GM12878 (cell line): ENCODE data around the gene STX1B.

ENCODE experiments used
- CEBPZ ChIP-seq: fragments of 150-350 bp; IDR thresholded peaks from 2 replicates; pipeline ENCODE4 v1.6.1; 2016; ENCODE audit warnings: low read depth, low read length
- MXI1 ChIP-seq: fragments of 150-350 bp; IDR thresholded peaks from 2 replicates; pipeline ENCODE4 v1.6.1; 2011; ENCODE audit warnings: low read depth, mild to moderate bottlenecking, inconsistent platforms, low read length, improper control_type of control experiment
- NR2C2 ChIP-seq: IDR thresholded peaks from 2 replicates; pipeline ENCODE4 v1.6.1; 2011; ENCODE audit warnings: borderline replicate concordance, low read depth; ENCODE audit not compliant: control insufficient read depth, insufficient read length
- POLR2A ChIP-seq: IDR thresholded peaks from 2 replicates; pipeline ENCODE4 v1.6.1; 2011; ENCODE audit warnings: low read depth, mild to moderate bottlenecking, low read length
- REST ChIP-seq: IDR thresholded peaks from 2 replicates; pipeline ENCODE4 v1.6.1; 2012; ENCODE audit warnings: mild to moderate bottlenecking, low read depth, low read length
- SMC3 ChIP-seq: IDR thresholded peaks from 2 replicates; pipeline ENCODE4 v1.6.1; 2011; ENCODE audit warnings: low read length, improper control_type of control experiment, borderline replicate concordance
- SREBF2 ChIP-seq: IDR thresholded peaks from 2 replicates; pipeline ENCODE4 v1.6.1; 2012; ENCODE audit warnings: mild to moderate bottlenecking, low read length
- TARDBP ChIP-seq: IDR thresholded peaks from 2 replicates; pipeline ENCODE4 v1.6.1; 2016; ENCODE audit warnings: borderline replicate concordance
- ZBTB4 ChIP-seq: fragments of 450-650 bp; formaldehyde crosslinking; IDR thresholded peaks from 2 replicates; pipeline ENCODE4 v1.4.0; 2022; ENCODE audit warnings: mild to moderate bottlenecking, moderate library complexity

- TF ChIP-seq SREBF2 = no peak
- TF ChIP-seq ZBTB4 (CRISPR knock-in tag) = no peak
- no peak for TF ChIP-seq CEBPZ
- no peak for TF ChIP-seq REST
- TF ChIP-seq MXI1 = no peak
- TF ChIP-seq NR2C2 = no peak
- TF ChIP-seq POLR2A = no peak
- no peak for TF ChIP-seq TARDBP
- TF ChIP-seq SMC3 = no peak
These were observed 32.4 kb upstream of the STX1B start for GRCh38 chr16:31042866-31043265.
